ENCODE data around the gene LILRB2.

Gene LILRB2

GRCh38 chr19:54262470-54262869 lies 18.4 kb downstream of the LILRB2 start:
- Histone ChIP-seq H3K9ac (ENCODE audit: low read length) (no peak overlapping the region), H3K9me2 (replicated peaks; ENCODE audit: insufficient read depth, low read length) (no peaks in the 10 kb centered on the region), H3K4me1 (ENCODE audit: low read length) (no peaks in the 10 kb centered on the region), H2AFZ (ENCODE audit: low read length) (no peak overlapping the region), H3K9me3 (replicated peaks; ENCODE audit: insufficient read depth, low read length) (no peaks in the 10 kb centered on the region), H4K20me1 (ENCODE audit: insufficient read depth, low read length) (no peaks in the 10 kb centered on the region), H3K27ac (ENCODE audit: low read length) (no peak overlapping the region), H3K4me2 (ENCODE audit: low read depth, low read length) (no peak overlapping the region), H3K79me2 (ENCODE audit: low read length) (no peaks in the 10 kb centered on the region), H3K4me3 (ENCODE audit: low read length) (no peak overlapping the region), H3K36me3 (replicated peaks; ENCODE audit: insufficient read depth, low read length) (no peaks in the 10 kb centered on the region), H3F3A (ENCODE audit: insufficient read depth, low read length) (no peaks in the 10 kb centered on the region), H3K27me3 (replicated peaks; ENCODE audit: insufficient read depth, low read length) (peaks cover 68% of the 10 kb centered on the region)
- no peak for DNase-seq
- TF ChIP-seq, protein P1, sequence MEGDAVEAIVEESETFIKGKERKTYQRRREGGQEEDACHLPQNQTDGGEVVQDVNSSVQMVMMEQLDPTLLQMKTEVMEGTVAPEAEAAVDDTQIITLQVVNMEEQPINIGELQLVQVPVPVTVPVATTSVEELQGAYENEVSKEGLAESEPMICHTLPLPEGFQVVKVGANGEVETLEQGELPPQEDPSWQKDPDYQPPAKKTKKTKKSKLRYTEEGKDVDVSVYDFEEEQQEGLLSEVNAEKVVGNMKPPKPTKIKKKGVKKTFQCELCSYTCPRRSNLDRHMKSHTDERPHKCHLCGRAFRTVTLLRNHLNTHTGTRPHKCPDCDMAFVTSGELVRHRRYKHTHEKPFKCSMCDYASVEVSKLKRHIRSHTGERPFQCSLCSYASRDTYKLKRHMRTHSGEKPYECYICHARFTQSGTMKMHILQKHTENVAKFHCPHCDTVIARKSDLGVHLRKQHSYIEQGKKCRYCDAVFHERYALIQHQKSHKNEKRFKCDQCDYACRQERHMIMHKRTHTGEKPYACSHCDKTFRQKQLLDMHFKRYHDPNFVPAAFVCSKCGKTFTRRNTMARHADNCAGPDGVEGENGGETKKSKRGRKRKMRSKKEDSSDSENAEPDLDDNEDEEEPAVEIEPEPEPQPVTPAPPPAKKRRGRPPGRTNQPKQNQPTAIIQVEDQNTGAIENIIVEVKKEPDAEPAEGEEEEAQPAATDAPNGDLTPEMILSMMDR (IDR thresholded peaks at IDR 0.05; ENCODE audit: low read length) = no peak
- TF ChIP-seq EZH2phosphoT487 (IDR thresholded peaks at IDR 0.05; ENCODE audit: low read length) = no peak
- TF ChIP-seq EZH2 (optimal IDR thresholded peaks at IDR 0.05; ENCODE audit: low read depth, low read length) = no peak

DNA sequence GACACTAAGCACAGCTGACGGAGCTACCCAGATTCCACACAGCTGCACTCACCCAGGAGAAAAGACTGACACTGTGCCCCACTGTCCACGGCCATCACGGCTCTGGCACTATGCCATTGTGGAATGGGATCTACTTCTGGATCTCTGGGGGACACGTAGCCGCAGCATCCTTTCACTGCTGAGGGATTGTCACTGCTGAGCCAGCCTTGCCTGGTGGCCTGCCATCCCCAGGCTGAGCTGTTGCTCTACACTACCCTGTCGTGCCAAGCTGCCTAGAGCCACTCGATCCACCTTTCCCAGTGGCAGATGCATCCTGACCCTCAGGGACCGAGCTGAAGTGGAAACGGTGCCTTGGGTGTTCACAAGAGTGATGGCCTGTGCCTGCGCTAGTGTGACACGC lies 18.8 kb downstream of the LILRB2 start:
- no peak for DNase-seq
- H2AFZ ChIP-seq (ENCODE audit: low read length) = no peak overlapping the region
- H4K20me1 ChIP-seq (ENCODE audit: insufficient read depth, low read length) = no peaks in the 10 kb centered on the region
- TF ChIP-seq, protein P1 (IDR thresholded peaks at IDR 0.05; ENCODE audit: low read length) = no peak
- no peak for TF ChIP-seq EZH2phosphoT487 (IDR thresholded peaks at IDR 0.05; ENCODE audit: low read length)
- no peak for TF ChIP-seq EZH2 (optimal IDR thresholded peaks at IDR 0.05; ENCODE audit: low read depth, low read length)
- no peak overlapping the region for H3K27ac ChIP-seq (ENCODE audit: low read length)
- H3K4me3 ChIP-seq (ENCODE audit: low read length) = no peak overlapping the region
- H3K9me2 ChIP-seq (replicated peaks; ENCODE audit: insufficient read depth, low read length) = no peaks in the 10 kb centered on the region
- H3K36me3 ChIP-seq (replicated peaks; ENCODE audit: insufficient read depth, low read length) = no peaks in the 10 kb centered on the region
- no peak overlapping the region for H3K9ac ChIP-seq (ENCODE audit: low read length)
- H3K4me2 ChIP-seq (ENCODE audit: low read depth, low read length) = no peak overlapping the region
- no peaks in the 10 kb centered on the region for H3K4me1 ChIP-seq (ENCODE audit: low read length)
- H3K79me2 ChIP-seq (ENCODE audit: low read length) = no peaks in the 10 kb centered on the region
- H3K9me3 ChIP-seq (replicated peaks; ENCODE audit: insufficient read depth, low read length) = no peaks in the 10 kb centered on the region
- H3K27me3 ChIP-seq (replicated peaks; ENCODE audit: insufficient read depth, low read length) = peaks cover 72% of the 10 kb centered on the region
- no peaks in the 10 kb centered on the region for H3F3A ChIP-seq (ENCODE audit: insufficient read depth, low read length)

- no peaks in the 10 kb centered on the region for H3K9me3 ChIP-seq (replicated peaks; ENCODE audit: insufficient read depth, low read length)
- no peaks in the 10 kb centered on the region for H4K20me1 ChIP-seq (ENCODE audit: insufficient read depth, low read length)
- no peaks in the 10 kb centered on the region for H3K79me2 ChIP-seq (ENCODE audit: low read length)
- H3K4me2 ChIP-seq (ENCODE audit: low read depth, low read length) = no peak within 1 kb of the TSS
- peaks cover 96% of the 10 kb centered on the region for H3K27me3 ChIP-seq (replicated peaks; ENCODE audit: insufficient read depth, low read length)
- no peaks in the 10 kb centered on the region for H3K36me3 ChIP-seq (replicated peaks; ENCODE audit: insufficient read depth, low read length)
- H3F3A ChIP-seq (ENCODE audit: insufficient read depth, low read length) = no peaks in the 10 kb centered on the region
- no peak within 1 kb of the TSS for H3K4me3 ChIP-seq (ENCODE audit: low read length)
- no peak within 1 kb of the TSS for H3K27ac ChIP-seq (ENCODE audit: low read length)
- TF ChIP-seq EZH2 (optimal IDR thresholded peaks at IDR 0.05; ENCODE audit: low read depth, low read length) (no peak), EZH2phosphoT487 (IDR thresholded peaks at IDR 0.05; ENCODE audit: low read length) (no peak)
- TF ChIP-seq, protein P1 (IDR thresholded peaks at IDR 0.05; ENCODE audit: low read length) = no peak
- no peak within 1 kb of the TSS for H3K9ac ChIP-seq (ENCODE audit: low read length)
- H3K4me1 ChIP-seq (ENCODE audit: low read length) = no peaks in the 10 kb centered on the region
- no peak within 1 kb of the TSS for H2AFZ ChIP-seq (ENCODE audit: low read length)
- no peaks in the 10 kb centered on the region for H3K9me2 ChIP-seq (replicated peaks; ENCODE audit: insufficient read depth, low read length)
- DNase-seq = no peak
Observed at GRCh38 chr19:54257116-54257480, 23.8 kb downstream of the LILRB2 start, which contains the start of gene LILRB5. TSS of gene LILRB5 (minus strand) at chr19:54257273. CDS start at chr19:54257193, 80 bp downstream.

Data from MM.1S (cell line).